HL-60 (cell line): Measurements from ENCODE around the gene LIMS2.

Experiments
- DNase-seq, 2 experiments: peaks; one replicate each; pipeline ENCODE4 v3.0.0-alpha.2; 2010 to 2020; ENCODE audit warnings: low read depth in 1 of 2, low spot score in 1 of 2
- H3K27ac ChIP-seq: fragments of 250-450 bp; sonication (Bioruptor Pico); replicated peaks from 2 replicates; pipeline ENCODE4 v1.5.1; 2020; ENCODE audit warnings: mild to moderate bottlenecking, moderate library complexity
- H3K27me3 ChIP-seq: fragments of 250-450 bp; sonication (Bioruptor Pico); 2 replicates; pipeline ENCODE4 v1.5.1; 2021; ENCODE audit warnings: mild to moderate bottlenecking, moderate library complexity; ENCODE audit not compliant: insufficient read depth, poor library complexity, severe bottlenecking
- H3K4me3 ChIP-seq: replicated peaks from 2 replicates; pipeline ENCODE4 v1.5.1; 2011; ENCODE audit warnings: mild to moderate bottlenecking, control low read depth, low read length; ENCODE audit not compliant: insufficient read depth
- CTCF ChIP-seq: IDR thresholded peaks from one replicate; pipeline ENCODE4 v1.5.1; 2011; ENCODE audit warnings: low read length, control low read depth, inconsistent platforms; ENCODE audit not compliant: insufficient read depth
- GABPA ChIP-seq: IDR thresholded peaks from 2 replicates; pipeline ENCODE4 v1.6.1; 2012; ENCODE audit warnings: low read depth
- POLR2AphosphoS5 ChIP-seq: IDR thresholded peaks from 2 replicates; pipeline ENCODE4 v1.6.1; 2012; ENCODE audit warnings: low read depth
- REST ChIP-seq: IDR thresholded peaks from 2 replicates; pipeline ENCODE4 v1.6.1; 2012; ENCODE audit warnings: low read depth; ENCODE audit not compliant: insufficient replicate concordance
- SPI1 ChIP-seq: IDR thresholded peaks from 2 replicates; pipeline ENCODE4 v1.6.1; 2012; ENCODE audit warnings: low read depth, mild to moderate bottlenecking, borderline replicate concordance

The LIMS2 gene

GRCh38 chr2:127589358-127589757, 86.0 kb downstream of the LIMS2 start:
- Histone ChIP-seq H3K4me3 (no peak overlapping the region), H3K27ac (no peak overlapping the region), H3K27me3 (no peaks in the 10 kb centered on the region)
- TF ChIP-seq REST: no peak
- no peak for TF ChIP-seq POLR2AphosphoS5
- TF ChIP-seq GABPA: no peak
- no peak for TF ChIP-seq CTCF
- no peak for TF ChIP-seq SPI1
- no peak for DNase-seq
